ENCODE data around the gene ERC2.

The ERC2 gene

DNA sequence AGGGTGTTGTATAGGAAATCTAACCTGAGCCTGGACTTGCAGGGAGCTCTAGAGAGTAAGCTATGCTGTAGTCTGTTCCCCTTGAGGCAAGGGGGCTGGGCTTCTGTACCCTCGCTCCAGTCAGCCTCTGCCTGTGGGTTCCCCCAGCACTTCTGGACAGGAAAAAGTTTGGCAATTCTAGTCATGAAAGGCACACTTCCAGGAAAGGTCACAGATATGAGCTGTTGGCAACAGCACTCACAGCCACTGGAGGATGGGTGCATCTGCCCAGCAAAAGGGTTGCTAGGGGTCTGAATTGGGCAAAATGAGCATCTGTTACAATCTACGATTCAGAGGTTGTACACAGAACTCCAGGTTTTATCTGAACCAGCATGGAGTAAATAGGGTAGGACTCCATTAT is 281.2 kb downstream of the ERC2 start:
- no peak for DNase-seq (ENCODE audit: low spot score)

DNA sequence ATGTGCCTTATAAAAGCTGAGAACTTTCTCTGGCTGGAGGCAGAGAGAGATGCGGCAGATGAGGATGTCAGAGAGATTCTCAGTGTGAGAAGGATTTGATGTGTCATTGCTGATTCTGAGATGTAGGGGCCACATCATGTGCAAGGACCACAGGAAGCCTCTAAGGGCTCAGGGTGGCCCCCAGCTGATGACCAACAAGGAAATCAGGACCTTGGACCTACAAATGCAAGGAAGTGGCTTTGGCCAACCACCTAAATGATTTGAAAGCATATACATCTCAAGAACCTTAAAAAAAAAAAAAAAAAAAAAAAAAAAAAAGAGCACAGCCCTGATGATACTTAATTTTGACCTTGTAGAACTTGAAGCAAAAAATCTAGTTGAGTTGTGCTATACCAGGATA is 282.4 kb downstream of the ERC2 start:
- DNase-seq (ENCODE audit: low spot score): no peak

DNA sequence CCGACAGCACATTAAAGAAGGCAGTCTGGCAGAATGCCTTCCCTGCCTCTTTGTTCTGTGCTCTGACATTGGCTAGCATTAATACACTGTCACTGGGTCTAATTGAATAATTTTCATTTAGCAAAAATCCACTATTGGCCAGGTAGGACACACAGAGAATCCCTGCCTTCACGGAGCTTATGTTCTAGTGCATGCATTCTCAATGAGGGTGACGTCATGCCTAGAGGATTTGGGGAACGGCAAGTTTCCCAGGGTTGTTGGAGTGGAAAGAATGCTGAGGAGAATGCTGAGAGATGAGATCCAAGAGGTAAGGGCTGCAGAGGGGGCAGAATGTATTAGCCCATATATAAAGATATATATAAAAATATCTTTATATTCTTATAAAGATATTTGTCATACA is 284.7 kb downstream of the ERC2 start:
- no peak for DNase-seq (ENCODE audit: low spot score)

DNA sequence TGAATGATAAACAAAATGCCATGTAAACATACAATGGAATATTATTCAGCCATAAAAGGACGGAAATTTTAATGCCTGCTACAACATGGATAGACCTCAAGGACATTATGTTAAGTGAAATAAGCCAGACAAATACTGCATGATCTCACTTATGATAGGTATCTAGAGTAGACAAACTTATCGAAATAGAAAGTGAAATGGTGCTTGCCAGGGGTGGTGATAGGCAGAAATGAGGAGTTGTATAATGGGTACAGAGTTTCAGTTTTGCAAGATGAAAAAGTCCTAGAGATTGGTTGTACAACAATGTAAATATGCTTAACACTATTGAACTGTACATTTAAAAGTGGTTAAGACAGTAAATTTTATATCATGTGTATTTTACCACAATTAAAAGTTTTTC is 287.8 kb downstream of the ERC2 start:
- no peak for DNase-seq (ENCODE audit: low spot score)

DNA sequence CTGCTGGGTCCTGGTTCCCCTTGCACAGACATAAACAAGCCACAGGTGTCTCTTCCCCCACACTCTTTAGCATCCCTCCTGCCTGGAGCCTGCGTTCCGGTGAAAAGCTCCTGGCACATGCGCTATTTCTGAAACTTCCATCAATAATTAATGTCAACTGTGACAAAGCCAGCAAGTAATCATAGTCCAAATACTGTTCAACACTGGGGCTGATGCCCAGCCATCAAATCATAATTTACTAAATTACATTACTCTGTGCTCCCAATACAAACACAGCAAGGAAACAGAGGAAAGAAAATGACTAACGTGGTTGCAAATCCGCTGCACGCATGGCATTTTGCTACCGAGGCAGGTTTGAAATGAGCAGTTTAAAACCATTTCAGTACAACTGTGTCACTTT is 294.7 kb downstream of the ERC2 start:
- DNase-seq (ENCODE audit: low spot score): no peak

DNA sequence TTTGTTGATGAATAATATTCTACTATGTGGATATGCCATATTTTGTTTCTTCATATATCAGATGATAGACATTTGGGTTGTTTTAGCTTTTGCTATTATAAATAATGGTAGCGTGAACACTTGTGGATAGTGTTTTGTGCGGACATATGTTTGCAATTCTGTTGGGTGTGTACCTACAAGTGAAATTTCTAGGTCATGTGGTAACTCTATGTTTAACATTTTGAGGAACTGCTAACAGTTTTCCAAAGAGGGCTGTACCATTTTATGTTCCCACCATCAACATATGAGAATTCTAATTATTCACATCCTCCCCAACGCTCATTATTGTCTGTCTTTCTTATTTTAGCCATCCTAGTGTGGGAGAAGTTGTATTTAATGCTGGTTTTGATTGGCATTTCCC is 303.8 kb downstream of the ERC2 start:
- no peak for DNase-seq (ENCODE audit: low spot score)

DNA sequence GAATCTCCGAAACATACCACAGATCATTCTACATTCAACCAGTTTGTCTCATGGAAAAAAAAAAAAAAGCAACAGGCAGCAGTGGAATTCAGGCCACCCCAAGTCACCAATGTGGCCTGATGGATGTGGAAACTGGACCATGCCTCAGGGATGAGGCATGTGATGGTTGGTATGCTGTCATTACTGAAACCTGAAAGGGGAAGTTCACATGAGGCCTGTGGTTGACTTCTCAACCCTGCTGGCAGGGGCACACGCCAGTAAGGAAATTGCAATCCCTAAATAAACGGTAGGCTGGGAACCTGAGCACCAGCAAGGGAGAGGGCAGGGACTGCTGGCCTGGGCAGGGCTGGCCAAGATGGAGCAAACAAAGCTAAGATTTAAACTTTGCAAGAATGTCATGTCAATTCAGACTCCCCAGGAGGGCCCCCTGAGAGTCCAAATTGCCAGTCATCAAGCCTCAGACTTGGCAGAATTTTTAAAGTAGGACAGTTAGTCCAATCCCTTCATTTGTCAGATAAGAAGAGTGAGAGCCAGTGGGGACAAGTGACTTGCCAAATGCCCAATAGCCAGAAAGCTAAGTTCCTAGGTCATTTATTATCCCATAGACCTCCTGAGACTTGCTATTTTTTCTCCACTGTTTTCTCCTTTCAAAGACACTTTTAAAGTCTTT is 310.4 kb downstream of the ERC2 start:
- DNase-seq (ENCODE audit: low spot score): peak; percentile 24

DNA sequence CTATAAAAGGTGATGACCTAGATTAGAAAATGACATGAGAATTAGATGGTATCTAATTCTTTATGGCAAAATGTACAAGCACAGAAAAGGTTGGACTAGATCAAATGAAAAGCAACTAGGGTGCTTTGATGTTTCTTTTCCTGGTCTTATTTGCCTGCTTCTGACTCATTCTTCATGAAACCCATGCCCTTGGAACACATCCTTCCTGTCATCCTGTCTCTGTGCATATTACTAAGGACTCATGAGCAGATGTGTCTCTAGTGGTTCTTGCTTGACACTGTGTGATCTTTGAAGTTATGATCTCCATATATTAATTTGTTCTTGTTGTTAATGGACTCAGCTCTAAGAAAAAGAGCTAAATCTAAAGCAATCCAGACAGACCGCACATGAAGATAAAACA is 314.0 kb downstream of the ERC2 start:
- DNase-seq (ENCODE audit: low spot score): no peak

DNA sequence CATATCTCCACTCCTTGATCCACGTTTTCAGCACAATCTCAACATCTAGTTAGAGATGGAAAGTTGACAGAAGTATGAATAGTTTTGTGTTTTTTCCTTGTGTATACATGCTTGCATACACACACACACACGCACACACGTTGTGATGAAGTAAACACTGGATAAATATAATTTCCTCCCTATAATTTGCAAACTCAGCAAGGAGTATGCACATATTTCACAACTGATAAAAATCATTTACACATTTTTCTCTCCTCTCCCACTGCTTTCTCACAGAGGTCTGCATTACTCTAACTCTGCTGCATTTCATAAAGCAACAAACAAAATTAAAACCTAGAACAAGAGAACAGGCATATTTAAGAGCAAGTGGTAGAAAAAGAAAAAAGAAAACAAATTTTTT is 320.9 kb downstream of the ERC2 start:
- DNase-seq (ENCODE audit: low spot score): no peak

DNA sequence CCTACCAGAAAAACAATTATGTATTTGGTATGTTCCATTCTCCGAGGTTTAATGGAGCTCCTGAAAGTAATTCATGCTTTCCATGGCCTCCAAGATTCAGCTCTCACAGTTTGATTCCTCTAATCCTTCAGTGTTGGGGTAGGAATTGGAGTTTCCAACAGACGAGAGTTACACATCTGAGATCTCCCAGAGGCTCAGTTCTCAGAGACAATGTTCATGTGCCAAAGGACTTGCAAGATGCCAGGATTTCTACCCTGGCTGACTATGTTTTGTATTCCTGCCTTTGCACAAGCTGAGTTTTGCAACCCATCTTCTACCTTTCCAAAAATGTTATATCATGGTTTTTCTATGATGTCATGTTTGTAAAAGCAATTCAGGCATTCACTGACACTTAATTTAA is 322.9 kb downstream of the ERC2 start:
- DNase-seq (ENCODE audit: low spot score): no peak

DNA sequence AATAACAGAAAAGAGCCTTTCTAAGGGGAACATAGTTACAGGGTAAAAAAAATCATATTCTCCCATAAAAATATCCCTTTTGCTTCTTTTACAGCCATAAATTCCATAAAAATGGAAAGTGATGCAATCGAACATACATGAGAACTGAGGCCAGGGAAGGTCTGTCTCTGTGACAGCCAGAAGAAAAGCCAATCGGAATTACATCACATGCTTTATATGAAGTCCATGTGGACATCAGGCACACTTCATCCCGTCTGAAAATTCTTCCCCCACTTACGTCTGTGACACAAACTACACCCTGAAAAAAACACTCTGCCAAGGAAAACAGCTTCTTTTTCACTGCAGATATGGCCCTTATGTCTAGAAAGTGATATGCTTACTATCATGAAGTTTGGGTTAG is 323.5 kb downstream of the ERC2 start:
- no peak for DNase-seq (ENCODE audit: low spot score)

DNA sequence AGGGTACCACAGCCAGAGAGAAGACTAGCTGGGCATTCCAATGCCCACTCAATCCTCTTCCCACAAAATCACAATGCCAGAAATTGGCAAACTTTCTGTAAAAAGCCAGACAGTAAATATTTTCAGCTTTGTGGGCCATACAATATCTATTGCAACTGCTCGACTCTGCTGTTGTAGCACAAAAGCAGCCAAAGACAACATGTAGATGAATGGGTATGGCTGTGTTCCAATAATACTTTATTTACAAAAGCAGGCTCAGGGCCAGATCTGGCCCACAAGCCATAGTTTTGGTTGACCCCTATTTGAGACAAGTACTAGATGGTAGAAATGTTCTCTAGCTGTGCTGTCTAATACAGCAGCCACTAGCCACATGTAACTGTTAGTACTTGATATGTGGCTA is 330.9 kb downstream of the ERC2 start:
- DNase-seq (ENCODE audit: low spot score): no peak

DNA sequence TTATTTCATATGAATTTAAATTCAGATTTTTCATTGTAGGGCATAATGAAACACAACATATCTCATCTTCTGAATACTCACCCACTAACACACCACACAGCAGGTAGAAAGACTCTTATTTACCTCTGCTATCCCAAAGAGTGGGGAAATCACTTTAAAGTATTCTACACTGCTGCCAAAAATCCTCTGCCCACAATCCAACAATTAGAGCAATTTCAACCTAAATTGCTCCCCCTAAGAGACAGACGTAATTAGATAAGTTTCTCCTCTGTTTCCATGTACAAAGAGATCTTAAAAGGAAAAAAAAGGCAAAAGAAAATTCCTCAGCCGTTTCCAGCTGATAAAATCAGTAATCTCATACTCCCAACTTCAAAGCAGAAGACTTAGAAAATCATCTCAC is 331.8 kb downstream of the ERC2 start:
- DNase-seq (ENCODE audit: low spot score): no peak

DNA sequence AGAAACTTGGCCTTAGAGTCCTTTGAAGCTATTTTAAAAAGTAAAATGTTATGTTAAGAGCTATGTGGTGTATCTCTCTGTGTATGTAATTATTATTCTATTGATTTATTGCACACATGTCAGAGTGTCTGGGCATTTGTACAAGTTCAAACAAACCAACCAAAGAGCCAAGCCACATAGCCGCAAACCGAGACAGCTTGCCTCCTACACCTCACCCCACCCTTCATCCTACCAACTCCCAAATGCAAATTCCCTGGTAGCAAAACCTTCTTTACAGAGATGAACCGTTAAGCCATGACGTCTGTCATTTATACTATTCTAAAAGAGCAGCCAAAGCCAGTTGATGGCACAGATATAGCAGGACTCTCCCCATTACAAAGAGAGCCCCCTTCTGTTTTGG is 332.3 kb downstream of the ERC2 start:
- no peak for DNase-seq (ENCODE audit: low spot score)

DNA sequence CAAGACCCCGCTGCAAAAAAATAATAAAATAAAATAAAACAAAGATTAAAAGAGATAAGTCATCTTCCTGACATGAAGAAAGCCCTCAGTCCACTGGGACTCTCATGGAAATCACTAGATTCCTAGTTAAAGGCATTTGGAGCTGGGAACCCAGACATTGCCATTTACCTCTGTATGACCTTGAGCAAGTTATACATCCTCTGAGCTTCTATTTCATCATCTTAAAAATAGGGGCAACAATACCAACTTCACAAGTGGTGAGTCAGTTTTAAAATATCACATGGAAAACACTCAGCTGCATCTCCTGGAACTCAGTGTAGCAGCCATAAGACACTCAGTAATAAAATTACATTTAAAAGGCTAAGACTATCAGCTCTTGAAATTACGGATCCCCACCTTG is 334.8 kb downstream of the ERC2 start:
- no peak for DNase-seq (ENCODE audit: low spot score)

DNA sequence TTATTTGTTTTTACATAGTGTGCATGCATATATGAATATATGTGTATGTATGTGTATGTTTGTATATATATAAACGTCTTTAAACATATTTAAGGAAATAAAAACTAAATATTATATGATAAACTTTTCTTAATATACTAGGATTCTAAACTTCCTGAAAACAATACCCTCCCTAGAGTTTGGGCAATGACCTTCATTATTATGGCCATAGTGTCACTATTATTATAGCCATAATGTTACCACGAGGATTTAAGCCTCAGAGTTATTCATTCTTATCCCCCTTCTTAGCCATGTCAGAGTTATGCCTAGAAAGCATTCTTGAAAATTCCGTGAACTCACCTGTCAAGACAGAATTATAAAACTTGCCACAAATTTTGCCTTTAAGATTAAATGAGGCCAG is 335.5 kb downstream of the ERC2 start:
- DNase-seq (ENCODE audit: low spot score): no peak

DNA sequence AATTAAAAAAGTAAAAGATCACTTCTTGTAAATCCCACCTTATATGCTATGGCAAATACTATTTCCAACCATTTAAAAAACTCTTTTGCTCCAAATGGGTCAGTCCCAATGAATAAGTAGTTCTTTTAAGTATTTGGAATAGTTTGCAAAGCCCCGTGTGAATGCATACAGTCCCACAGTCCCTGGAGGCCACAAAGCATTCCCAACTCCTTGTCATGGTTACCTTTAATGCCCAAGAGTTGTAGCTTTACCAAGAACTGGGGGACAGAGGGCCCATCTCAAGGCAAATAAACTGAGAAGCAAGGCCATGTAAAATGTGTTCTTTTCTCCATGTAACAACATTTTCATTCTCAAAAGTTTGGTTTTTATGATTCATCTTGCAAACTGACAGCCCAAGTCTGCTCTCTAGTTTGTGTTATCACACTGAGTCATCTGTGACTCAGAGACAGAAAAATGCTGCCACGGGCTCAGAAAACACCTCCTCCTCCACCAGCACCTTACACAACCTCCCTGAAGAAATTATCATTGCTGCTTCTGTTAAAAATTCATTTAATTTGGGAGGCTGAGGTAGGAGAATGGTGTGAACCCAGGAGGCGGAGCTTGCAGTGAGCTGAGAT is 336.2 kb downstream of the ERC2 start:
- peak; percentile 78 for DNase-seq (ENCODE audit: low spot score)

DNA sequence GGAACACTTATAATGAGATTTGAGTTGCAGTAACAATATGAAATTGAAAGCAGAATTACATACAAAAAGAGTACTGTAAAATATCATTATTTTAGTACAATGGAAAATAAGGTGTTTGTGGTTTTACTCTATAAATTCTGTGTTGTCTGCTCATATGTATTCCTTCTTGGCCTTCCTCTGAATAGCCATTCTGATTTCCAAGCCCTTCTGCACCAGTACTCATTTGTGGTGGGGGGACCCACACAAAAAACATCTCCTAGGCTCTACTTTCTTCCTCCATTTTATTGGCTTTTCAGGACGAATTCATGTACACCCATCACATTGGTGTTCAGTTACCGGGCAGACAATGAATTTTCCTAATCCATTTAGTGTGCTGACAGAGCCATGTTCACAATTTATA is 338.2 kb downstream of the ERC2 start:
- DNase-seq (ENCODE audit: low spot score): no peak

DNA sequence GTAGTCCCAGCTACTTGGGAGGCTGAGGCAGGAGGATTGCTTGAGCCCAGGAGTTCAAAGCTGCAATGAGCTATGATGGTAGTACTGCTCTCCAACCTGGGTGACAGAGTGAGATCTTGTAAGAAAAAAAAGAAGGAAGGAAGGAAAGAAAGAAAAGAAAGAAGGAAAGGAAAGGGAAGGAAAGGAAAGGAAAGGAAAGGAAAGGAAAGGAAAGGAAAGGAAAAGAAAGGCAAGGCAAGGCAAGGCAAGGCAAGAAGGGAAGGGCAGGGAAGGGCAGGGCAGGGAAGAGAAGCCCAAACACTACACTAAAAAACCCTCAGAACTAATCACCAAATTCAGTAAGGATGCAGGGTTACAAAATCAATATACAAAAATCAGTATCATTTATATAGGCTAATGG is 341.6 kb downstream of the ERC2 start:
- no peak for DNase-seq (ENCODE audit: low spot score)

DNA sequence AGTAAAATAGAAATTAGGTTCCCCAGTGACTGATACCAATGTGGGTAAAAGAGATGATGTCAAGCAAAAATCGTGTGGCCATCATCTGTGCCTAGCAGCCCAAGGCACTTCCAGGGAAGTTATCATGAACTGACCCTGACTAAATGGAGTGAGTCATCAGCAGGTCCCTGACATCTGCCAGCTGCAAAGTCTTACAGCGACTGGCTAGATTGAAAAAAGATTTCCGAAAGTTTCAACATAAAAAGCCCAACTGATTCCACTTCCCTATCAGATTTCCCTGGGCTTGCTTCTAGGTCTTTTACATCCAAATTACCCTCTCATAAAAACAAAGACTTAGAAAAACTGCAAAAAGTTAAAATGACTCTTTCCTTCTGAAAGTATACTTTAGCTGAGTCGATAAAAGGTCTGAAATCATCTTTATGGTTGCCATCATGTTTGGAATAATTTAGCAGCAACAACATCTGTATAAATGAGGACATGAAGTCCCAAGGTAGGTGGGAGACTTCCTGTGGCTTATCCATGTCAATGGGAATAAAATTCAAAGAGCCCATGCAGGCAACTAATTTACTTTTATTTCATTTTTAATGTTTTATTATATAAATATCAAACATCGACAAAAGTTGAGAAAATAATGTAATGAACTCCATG is 342.8 kb downstream of the ERC2 start:
- peak; percentile 35 for DNase-seq (ENCODE audit: low spot score)

DNA sequence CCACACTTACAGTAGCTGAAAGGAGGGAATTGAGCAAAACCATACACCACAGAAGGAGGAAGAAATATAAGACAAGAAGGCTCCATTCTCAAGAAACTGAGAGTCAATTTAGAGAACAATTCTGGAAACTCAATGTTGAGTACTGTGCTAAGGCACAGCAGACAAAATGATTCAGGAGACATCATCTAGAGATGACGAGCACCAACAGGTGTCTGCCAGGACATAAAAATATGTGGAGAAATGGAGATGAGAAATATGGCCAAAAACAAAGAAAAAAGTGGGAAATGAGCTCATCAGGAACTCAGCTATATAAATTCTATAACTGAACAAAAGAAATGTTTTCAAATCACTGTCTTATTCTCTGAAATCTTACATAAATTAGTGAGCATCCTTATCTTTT is 343.7 kb downstream of the ERC2 start:
- DNase-seq (ENCODE audit: low spot score): no peak

DNA sequence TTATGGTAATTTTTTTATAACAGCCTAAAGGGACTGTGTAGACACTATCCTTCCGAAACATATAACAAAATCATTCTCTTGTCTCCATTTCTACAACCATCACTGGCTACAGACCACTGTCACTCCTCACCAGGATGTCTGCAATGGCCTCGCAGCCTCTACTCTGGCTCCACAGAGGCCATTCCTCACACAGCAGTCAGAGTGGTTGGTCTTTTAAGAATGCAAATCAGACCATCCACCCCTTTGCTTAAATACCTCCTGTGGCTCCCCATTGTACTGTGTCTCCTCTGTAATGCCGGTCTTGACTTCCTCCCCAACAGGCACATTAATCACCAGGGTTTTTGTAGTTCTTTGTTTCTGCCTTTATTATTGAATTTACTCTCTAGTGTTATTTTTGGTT is 344.8 kb downstream of the ERC2 start:
- DNase-seq (ENCODE audit: low spot score): no peak

DNA sequence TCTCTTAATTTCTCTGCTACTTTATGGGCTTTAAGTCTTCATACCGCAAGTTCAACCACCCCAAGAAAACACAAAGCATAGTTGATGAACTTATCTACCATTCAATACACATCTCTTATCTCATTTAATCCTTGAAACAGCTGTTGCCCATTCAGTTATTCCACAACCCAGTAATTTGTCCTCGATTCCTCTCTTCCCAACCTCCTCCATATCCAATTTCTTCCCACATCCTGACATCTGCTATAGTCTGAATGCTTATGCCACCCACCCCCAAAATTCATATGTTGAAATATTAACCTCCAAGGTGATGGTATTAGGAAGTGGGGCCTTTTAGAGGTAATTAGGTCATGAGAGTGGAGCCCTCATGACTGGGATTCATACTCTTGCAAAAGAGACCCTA is 345.4 kb downstream of the ERC2 start:
- DNase-seq (ENCODE audit: low spot score): no peak

DNA sequence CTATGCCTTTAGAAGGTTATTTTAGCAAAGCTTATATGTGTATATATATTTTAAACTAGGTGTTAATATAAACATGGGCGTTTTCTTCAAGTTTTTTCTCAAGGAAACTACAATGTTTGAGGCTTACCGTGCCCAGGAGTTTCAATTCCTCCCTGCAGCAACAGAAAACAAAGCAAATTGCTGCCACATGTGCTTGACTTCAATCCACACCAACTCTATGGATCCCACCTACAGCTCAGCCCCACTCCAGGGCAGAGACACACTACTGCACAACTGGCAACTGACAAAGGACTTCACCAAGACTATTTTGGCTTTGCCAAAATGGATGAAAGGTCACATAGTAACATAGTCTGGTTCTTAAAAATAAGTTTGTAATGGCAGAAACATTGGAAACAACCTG is 346.6 kb downstream of the ERC2 start:
- no peak for DNase-seq (ENCODE audit: low spot score)

Measured in AG08396 (cell line).